GM19438 (cell line): ENCODE data around the gene SPOP.
A peak's percentile ranks its signal among the peaks of the same experiment; 100 is the strongest.
"Not testable (repeated sequence)": the region's sequence is repeated elsewhere in the genome, so short reads cannot be mapped to it uniquely, and the experiment has no call there.

ENCODE experiments used
- ATAC-seq: cut with Tn5 transposase; IDR thresholded peaks from one replicate; pipeline ENCODE4 v1.9.1; 2021; ENCODE audit warnings: low read depth; ENCODE audit not compliant: unreplicated experiment

Gene SPOP

DNA sequence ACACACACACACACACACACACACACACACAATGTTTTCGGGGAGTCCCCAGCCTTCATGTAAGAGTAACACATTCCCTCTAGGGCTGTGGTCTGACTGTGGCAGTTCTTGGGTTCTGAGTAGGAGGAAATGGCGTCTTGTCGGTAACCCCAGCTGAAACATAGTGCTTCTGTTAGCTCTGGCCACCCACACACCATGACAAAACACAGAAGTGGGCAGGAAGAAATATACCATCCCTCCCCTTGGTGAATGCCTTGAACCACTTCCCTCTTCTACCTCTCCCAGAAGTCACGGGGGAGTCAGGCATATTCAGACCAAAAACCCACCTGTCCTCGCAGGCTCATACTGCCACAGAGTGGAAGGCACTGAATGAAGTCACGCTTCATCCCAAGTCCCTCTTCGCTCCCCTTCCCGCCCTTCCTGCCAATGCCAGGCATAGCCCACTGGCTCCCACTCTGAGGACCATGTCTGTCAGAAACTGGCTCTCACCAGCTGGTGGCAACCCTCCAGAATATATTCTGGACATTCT, 18.4 kb upstream of the SPOP start:
- no peak for ATAC-seq

DNA sequence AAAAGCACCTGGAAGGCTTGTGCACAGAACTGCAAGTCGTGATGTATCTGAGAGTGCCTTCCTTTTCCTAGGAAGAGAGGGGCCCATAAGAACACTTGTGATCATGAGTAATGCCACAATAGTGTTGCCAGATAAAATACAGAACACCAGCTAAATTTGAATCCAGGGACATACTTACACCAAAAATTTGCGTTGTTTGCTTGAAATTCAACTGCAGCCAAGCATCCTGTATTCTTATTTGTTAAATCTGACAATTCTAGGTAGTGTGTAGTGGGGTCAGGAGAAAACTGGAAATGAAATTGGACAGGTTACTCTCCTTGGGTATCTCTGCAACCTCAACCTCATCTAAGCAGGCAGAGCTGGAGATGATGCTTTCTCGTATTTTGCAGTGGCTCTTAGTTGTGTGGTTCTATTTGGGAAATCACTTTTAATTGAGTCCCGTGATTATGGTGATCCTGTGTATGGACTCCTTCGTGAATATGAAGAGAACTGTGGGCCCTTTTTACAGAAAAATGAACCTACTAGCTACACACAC, 17.9 kb upstream of the SPOP start:
- ATAC-seq = no peak

- no peak for ATAC-seq
These were observed 17.2 kb upstream of the SPOP start for GRCh38 chr17:49694847-49695697.

- ATAC-seq = no peak
These were observed 14.9 kb upstream of the SPOP start for GRCh38 chr17:49692751-49693150.

- no peak for ATAC-seq
These were observed 13.8 kb upstream of the SPOP start for GRCh38 chr17:49691677-49692191.

DNA sequence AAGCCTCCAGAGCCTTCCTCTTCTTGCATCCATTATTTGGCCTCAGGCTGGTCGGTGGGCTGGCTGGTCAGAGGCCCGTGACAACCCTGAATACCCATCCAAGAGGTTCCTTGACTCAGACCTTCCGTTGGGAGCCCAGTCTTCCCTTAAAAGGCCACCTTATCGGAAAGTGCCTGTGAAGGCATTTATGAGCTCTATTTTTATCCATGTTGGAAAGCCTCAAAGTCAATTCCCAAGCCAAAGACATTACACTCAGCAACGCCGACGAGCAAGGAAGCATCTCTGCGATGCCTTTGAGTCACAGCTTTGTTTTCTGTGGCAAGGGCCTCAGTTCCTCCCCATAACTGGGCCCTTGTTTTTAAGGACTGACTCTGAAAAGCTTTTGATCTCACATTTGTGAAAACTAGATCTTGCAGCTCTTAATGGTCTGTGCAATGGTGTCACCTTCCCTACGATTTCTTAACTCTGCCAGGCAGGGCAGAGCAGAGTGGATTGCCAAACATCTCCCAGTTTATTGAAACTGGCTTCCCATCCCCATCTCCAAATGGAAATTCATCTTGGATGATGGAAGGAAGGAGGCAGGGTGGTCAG, 13.3 kb upstream of the SPOP start:
- no peak for ATAC-seq

DNA sequence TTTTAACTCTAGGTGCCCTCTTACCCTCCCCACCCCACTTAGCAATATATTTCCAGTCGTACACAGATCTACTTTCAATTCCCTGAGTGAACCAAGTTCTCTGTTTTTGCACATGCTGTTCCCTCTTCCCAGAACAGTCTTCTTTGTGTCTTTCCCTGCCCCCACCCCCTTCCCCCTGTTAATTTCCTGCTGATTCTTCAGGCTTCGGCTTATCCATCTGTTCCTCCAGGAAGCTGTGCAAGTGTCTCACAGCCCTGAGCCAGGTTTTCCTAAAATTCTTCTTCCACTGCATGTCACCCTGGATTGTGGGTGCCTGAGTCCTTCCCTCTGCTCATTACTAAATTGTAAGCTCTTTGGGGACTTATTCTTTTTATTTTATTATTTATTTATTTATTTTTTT, 12.4 kb upstream of the SPOP start:
- ATAC-seq = no peak

DNA sequence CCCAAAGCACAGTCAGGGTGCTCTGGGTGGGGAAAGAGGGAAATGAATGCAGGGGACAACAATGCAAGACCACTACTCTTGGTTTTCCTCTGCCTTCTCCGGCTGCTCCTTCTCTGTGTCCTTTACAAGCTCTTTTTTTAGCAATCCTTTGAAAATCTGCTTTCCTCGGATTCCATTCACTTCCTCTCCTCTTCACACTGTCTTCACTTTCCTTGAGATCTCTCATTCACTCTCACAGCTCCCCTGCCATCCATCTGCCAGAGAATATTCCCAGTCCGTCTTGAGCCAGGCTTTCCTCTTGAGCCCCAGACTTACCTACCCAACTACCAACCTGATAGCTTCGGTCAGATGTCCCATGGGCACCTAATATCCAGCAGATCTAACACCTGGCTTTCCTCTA, 11.0 kb upstream of the SPOP start:
- ATAC-seq = no peak

DNA sequence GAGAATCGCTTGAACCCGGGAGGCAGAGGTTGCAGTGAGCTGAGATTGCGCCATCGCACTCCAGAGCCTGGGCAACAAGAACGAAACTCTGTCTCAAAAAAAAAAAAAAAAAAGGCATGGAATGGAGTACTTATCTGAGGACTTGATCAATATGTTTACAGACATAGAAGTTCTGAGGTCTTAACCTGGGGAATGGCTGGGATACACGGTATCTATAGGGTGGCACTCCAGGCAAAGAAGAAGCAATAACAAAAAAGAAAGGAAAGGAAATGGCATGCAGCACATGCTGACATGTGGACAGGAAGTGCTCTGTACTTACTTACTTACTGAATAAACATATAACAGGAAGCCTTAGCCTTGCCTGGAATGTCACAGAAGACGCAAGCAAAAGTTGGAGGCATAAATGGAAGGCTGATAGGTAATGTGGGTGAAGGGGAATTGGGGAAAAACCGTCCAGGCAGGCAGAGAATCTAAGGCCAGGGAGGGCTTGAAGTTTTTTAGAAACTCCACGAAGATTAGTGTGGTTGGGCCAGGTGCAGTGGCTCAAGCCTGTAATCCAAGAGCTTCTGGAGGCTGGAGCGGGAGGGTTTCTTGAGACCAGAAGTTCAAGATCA, 10.1 kb upstream of the SPOP start:
- no peak for ATAC-seq

GRCh38 chr17:49681106-49681979, 3.4 kb upstream of the SPOP start:
- no peak for ATAC-seq

- no peak for ATAC-seq
These were observed 2.4 kb upstream of the SPOP start for GRCh38 chr17:49680314-49680713.

DNA sequence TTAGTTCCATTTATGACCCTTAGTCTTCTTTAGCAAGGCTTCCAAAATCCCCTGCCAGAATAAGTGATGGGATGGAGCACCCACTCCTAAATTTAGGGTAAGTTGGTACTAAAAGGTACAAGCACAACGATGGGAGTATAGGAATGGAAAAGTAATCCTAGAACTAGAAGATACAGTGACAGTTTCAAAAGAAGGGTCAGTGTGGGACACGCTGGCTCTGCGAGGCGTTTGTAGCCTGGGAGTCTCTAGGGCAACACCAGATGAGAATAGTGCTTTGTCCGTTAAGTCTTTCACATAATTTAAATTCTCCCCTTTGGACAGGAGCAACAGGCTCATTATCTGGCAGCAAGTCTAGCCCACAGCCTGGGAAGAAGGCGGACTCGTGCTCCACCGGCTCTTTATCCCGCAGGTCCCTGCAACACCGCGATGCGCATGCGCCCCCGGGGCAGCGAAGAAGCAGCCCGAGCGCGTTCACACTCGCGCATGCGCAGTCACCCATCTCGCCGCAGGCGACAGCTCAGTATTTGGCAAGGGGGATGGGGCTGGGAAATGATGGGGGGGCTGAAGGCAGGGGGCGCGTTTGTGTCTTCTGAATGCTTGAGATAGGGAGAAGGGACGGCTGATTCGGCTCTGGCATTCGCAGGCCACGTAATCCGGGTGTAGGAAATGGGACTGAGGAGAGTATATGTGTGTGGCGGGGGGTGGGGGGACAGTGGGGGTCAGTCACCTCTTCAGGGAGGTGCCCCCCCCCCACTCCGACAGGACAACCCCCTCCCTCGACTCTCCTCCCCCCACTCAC, 564 bp downstream of the SPOP start:
- ATAC-seq = peak; percentile 35

GRCh38 chr17:49676276-49676868, 1.5 kb downstream of the SPOP start:
- peak; percentile 57 for ATAC-seq

DNA sequence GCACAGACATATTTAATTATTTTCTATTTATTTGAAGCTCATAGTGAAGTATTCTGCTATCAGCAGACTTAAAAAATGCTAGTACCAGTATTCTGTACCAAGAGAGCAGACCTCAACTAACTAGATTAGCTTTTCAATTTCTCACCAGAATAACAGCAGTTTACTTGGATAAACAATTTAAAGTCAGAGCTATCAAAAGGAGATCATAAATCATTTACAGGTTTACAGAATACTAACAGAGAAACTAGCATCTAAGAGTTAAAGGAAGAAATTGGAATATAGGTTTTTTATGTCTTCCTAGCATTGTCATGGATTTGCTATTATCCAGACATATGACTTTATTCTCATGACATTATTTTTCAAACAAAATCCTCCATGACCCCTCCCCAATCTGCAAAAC, 3.4 kb downstream of the SPOP start:
- ATAC-seq = no peak

GRCh38 chr17:49673679-49674078, 4.2 kb downstream of the SPOP start:
- ATAC-seq = not testable (repeated sequence)

- ATAC-seq = no peak
These were observed 7.3 kb downstream of the SPOP start for GRCh38 chr17:49670641-49671040.

GRCh38 chr17:49670002-49670401, 7.9 kb downstream of the SPOP start:
- ATAC-seq = no peak

DNA sequence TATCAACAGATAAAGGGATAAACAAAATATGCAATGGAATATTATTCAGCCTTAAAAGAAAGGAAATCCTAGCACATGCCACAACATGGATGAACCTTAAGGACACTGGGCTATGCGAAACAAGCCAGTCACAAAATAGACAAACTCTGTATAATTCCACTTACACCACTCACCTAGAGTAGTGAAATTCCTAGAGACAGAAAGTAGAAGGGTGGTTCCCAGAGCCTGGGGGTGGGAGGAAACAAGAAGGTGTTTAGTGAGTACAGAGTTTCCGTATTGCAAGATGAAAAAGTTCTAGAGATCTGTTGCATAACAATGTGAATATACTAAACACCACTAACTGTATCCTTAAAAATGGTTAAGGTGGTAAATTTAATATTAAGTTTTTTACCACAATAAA, 10.0 kb downstream of the SPOP start:
- ATAC-seq = no peak

DNA sequence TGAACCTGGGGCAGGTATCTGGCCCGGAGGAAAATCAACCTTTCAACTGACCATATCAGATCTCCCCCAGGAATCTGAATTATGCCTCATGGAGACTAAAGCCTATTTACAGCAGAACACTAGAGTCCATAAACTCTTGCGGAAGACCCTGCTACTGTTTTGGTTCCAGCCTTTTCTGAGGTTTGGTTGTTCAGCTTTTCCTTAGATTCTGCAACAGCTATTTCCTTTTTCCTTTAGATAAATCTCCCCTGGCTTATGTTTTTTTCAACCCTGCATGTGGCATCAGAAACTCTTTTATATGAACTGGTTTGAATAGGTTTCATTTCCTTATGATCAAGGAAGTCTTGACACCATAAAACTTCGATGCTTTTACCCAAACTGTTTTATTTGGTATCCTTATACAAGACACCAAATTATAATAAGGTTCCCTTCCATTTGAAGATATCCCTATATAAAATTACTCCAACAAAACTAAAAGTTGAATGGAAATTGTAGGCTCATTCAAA, 13.1 kb downstream of the SPOP start:
- ATAC-seq = no peak
